B cell (primary cell): ENCODE measurements around the gene MAG. TPM values are rescaled to one million over a fixed set of nuclear protein-coding genes. Genes with fewer than 3 reads are reported as not detected.

Source experiments
- ATAC-seq: fragments of 200-7000 bp; cut with Tn5 transposase; one replicate; pipeline ENCODE4 v1.10.0; 2021; ENCODE audit warnings: low read depth, mild to moderate bottlenecking, moderate number of reproducible peaks, moderate library complexity
- CTCF ChIA-PET: fragments of 350-600 bp; sonication (Branson Sonifier 250); formaldehyde crosslinking; loops from one replicate; lab custom pipeline; 2021; ENCODE audit warnings: antibody characterized with exemption, inconsistent platforms; lab: Charles Lee
- POLR2A ChIA-PET: fragments of 350-600 bp; sonication (Branson Sonifier 250); formaldehyde crosslinking; loops from one replicate; lab custom pipeline; 2021; ENCODE audit warnings: antibody characterized with exemption; lab: Charles Lee
- DNase-seq: peaks from one replicate; pipeline ENCODE4 v3.0.0; 2013
- H2AFZ ChIP-seq: 2 replicates; pipeline ENCODE4 v1.6.1; 2012; ENCODE audit warnings: mild to moderate bottlenecking, low read depth, low read length; ENCODE audit not compliant: insufficient read depth, poor library complexity, severe bottlenecking
- H3K27ac ChIP-seq, 2 donors: 1 replicate in 1 of 2; 2 replicates in 1 of 2; pipeline ENCODE4 v1.5.1; 2012 to 2013; ENCODE audit warnings: low read length in 2 of 2, mild to moderate bottlenecking in 2 of 2, moderate library complexity in 1 of 2
- H3K27me3 ChIP-seq, 4 experiments: fragments of 200-600 bp in 1 of 4; sonication (generic) in 1 of 4; replicated peaks in 1 of 4; 1 replicate in 2 of 4; 2 replicates in 2 of 4; pipeline versions ENCODE4 v1.6.1 to v1.7.0; 2013 to 2016; ENCODE audit warnings: low read length in 3 of 4, mild to moderate bottlenecking in 2 of 4, mixed read lengths in 1 of 4, moderate library complexity in 1 of 4; ENCODE audit not compliant: insufficient read depth in 4 of 4, control insufficient read depth in 3 of 4; ENCODE audit errors: control extremely low read depth in 1 of 4
- H3K36me3 ChIP-seq, 2 experiments: replicated peaks in 1 of 2; 1 replicate in 1 of 2; 2 replicates in 1 of 2; pipeline versions ENCODE4 v1.6.1 to v1.7.1; 2013; ENCODE audit warnings: low read length in 1 of 2; ENCODE audit not compliant: insufficient read depth in 2 of 2, control insufficient read depth in 1 of 2; ENCODE audit errors: control extremely low read depth in 1 of 2, extremely low read depth in 1 of 2
- H3K4me1 ChIP-seq, 2 donors: fragments of 200-600 bp in 1 of 2; sonication (generic) in 1 of 2; 1 replicate in 1 of 2; 2 replicates in 1 of 2; pipeline versions ENCODE4 v1.5.1 to v1.6.1; 2013 to 2017; ENCODE audit warnings: low read length in 2 of 2; ENCODE audit not compliant: control insufficient read depth in 2 of 2, insufficient read depth in 2 of 2
- H3K4me2 ChIP-seq: replicated peaks from 2 replicates; pipeline ENCODE3; 2012; ENCODE audit warnings: mild to moderate bottlenecking, low read depth, low read length; ENCODE audit not compliant: poor library complexity, severe bottlenecking
- H3K4me3 ChIP-seq, 5 experiments: fragments of 200-600 bp in 1 of 5; sonication (generic) in 1 of 5; 1 replicate in 3 of 5; 2 replicates in 2 of 5; pipeline versions ENCODE4 v1.5.1 to v1.7.0; 2011 to 2016; ENCODE audit warnings: low read length in 4 of 5, mild to moderate bottlenecking in 4 of 5, low read depth in 2 of 5, control low read depth in 1 of 5, moderate library complexity in 1 of 5; ENCODE audit not compliant: insufficient read depth in 1 of 5; ENCODE audit errors: control extremely low read depth in 1 of 5, extremely low read depth in 1 of 5
- H3K79me2 ChIP-seq: fragments of 200-600 bp; sonication (generic); one replicate; pipeline ENCODE4 v1.6.0; 2016; ENCODE audit warnings: low read length; ENCODE audit not compliant: control insufficient read depth, insufficient read depth
- H3K9ac ChIP-seq: fragments of 200-600 bp; sonication (generic); 2 replicates; pipeline ENCODE4 v1.6.1; 2017; ENCODE audit warnings: mild to moderate bottlenecking, low read length, moderate library complexity
- H3K9me3 ChIP-seq, 3 donors: one replicate each; pipeline versions ENCODE4 v1.6.1 to v1.7.1; 2013; ENCODE audit warnings: low read length in 2 of 3; ENCODE audit not compliant: control insufficient read depth in 2 of 3, insufficient read depth in 1 of 3; ENCODE audit errors: control extremely low read depth in 1 of 3
- H4K20me1 ChIP-seq: 2 replicates; pipeline ENCODE4 v1.6.0; 2012; ENCODE audit warnings: mild to moderate bottlenecking, low read length; ENCODE audit not compliant: insufficient read depth, control insufficient read depth, poor library complexity, severe bottlenecking
- H3K27ac Mint-ChIP-seq: one replicate; pipeline ENCODE4 v1.8.0; 2021; ENCODE audit warnings: mixed read lengths
- H3K27me3 Mint-ChIP-seq: one replicate; pipeline ENCODE4 v1.8.0; 2021; ENCODE audit warnings: mixed read lengths
- H3K4me1 Mint-ChIP-seq: one replicate; pipeline ENCODE4 v1.8.0; 2021; ENCODE audit warnings: mixed read lengths
- H3K4me3 Mint-ChIP-seq: one replicate; pipeline ENCODE4 v1.8.0; 2021; ENCODE audit warnings: mixed read lengths
- H3K9me3 Mint-ChIP-seq: one replicate; pipeline ENCODE4 v1.8.0; 2022; ENCODE audit warnings: mixed read lengths; ENCODE audit not compliant: insufficient read depth
- CTCF ChIP-seq: fragments of 200-600 bp; IDR thresholded peaks from one replicate; pipeline ENCODE4 v1.8.0; 2022; ENCODE audit warnings: antibody characterized with exemption, mild to moderate bottlenecking
- EZH2 ChIP-seq: IDR thresholded peaks from 2 replicates; pipeline ENCODE4 v1.6.1; 2012; ENCODE audit warnings: borderline replicate concordance, low read depth, mild to moderate bottlenecking, moderate library complexity, low read length; ENCODE audit not compliant: insufficient read depth, poor library complexity, severe bottlenecking
- WGBS: methylation state at CpG from one replicate; pipeline ENCODE4 v1.1.5; 2013; ENCODE audit warnings: missing lambda C conversion rate; ENCODE audit not compliant: insufficient coverage; 5-methylcytosine and 5-hydroxymethylcytosine counted together
- intact Hi-C: fragments of 100-400 bp; cut with micrococcal nuclease; formaldehyde crosslinking; loops from one replicate; pipeline ENCODE4 v1.10.0; 2022
- polyA plus RNA-seq: library from polyadenylated mRNA; depleted of rRNA; stranded (reverse); fragments of >200 nt; gene quantifications from 2 replicates; pipeline ENCODE4 v1.2.3, GENCODE V29; 2012
- total RNA-seq, 2 donors: library from RNA; stranded (reverse); fragments of 120-200 nt in 1 of 2; gene quantifications; 1 replicate in 1 of 2; 2 replicates in 1 of 2; pipeline versions ENCODE4 v1.2.3 to v1.2.4, GENCODE V29; 2013 to 2022

Gene MAG
- total and polyA plus RNA-seq, 2 donors (not counting 1 experiment from before 2014, with no cell fraction given), result 0.12 to 0.58 TPM

GRCh38 chr19:35293363-35293739, 1.4 kb downstream of the MAG start:
- Mint-ChIP-seq H3K4me3 (no peak overlapping the region), H3K27me3 (no peaks in the 10 kb centered on the region), H3K4me1 (peaks cover 27% of the 10 kb centered on the region), H3K9me3 (no peaks in the 10 kb centered on the region), H3K27ac (peak overlapping the region; percentile 35)
- ATAC-seq (no peak), DNase-seq (no peak)
- Histone ChIP-seq H3K36me3 (no peaks in the 10 kb centered on the region), H4K20me1 (no peaks in the 10 kb centered on the region), H3K9ac (no peak overlapping the region), H3K27me3 (no peaks in the 10 kb centered on the region), H3K27ac (no peak overlapping the region), H3K79me2 (peaks cover 12% of the 10 kb centered on the region), H3K4me3 (no peak overlapping the region), H3K9me3 (peaks cover 0 to 7% (median 0%) of the 10 kb centered on the region in 3 donors), H3K4me1 (peaks cover 27 to 49% of the 10 kb centered on the region in 2 donors), H2AFZ (no peak overlapping the region), H3K4me2 (no peak overlapping the region)
- intact Hi-C loops, result no loop called here
- ChIA-PET CTCF (no interaction called here), POLR2A (no interaction called here)
- WGBS, result 95% methylated on average over 7 of the region's 7 CpGs
- TF ChIP-seq CTCF (no peak), EZH2 (no peak)

GRCh38 chr19:35293808-35294207, 1.8 kb downstream of the MAG start:
- Histone ChIP-seq H3K27me3 (no peaks in the 10 kb centered on the region), H3K4me2 (no peak overlapping the region), H2AFZ (no peak overlapping the region), H3K4me1 (peaks cover 27 to 52% of the 10 kb centered on the region in 2 donors), H3K9ac (no peak overlapping the region), H4K20me1 (no peaks in the 10 kb centered on the region), H3K36me3 (no peaks in the 10 kb centered on the region), H3K79me2 (peaks cover 17% of the 10 kb centered on the region), H3K4me3 (no peak overlapping the region), H3K9me3 (peaks cover 0 to 7% (median 0%) of the 10 kb centered on the region in 3 donors), H3K27ac (no peak overlapping the region)
- Mint-ChIP-seq H3K4me3 (no peak overlapping the region), H3K4me1 (peaks cover 26% of the 10 kb centered on the region), H3K27ac (no peak overlapping the region), H3K27me3 (no peaks in the 10 kb centered on the region), H3K9me3 (no peaks in the 10 kb centered on the region)
- ChIA-PET POLR2A (interaction anchor here (0.6 kb wide), 1 partner anchor 18 kb away, joined by 4 read pairs; no protein-coding TSS in a partner anchor), CTCF (no interaction called here)
- ATAC-seq (no peak), DNase-seq (no peak)
- TF ChIP-seq EZH2 (no peak), CTCF (no peak)
- 92% methylated on average over 9 of the region's 17 CpGs for WGBS
- intact Hi-C loops, result no loop called here
